Stimulated activated naive CD8-positive, alpha-beta T cell treated with anti-CD3 and anti-CD28 coated beads, Interleukin-15, amount 100 ng/mL, for 72 hours (primary cell): Measurements from ENCODE around the gene BHLHA15.
A peak's percentile ranks its signal among the peaks of the same experiment; 100 is the strongest.

Source experiments
- ATAC-seq: fragments of 150-1000 bp; cut with Tn5 transposase; 2 replicates; pipeline ENCODE4 v1.10.0; 2021; ENCODE audit warnings: mild to moderate bottlenecking, moderate library complexity
- DNase-seq, 2 donors: peaks; one replicate each; pipeline ENCODE4 v3.0.0; 2021 to 2022
- H3K27ac Mint-ChIP-seq, 2 donors: one replicate each; pipeline ENCODE4 v1.8.0; 2022; ENCODE audit warnings: mild to moderate bottlenecking in 2 of 2, mixed read lengths in 2 of 2, moderate library complexity in 2 of 2
- H3K27me3 Mint-ChIP-seq: one replicate; pipeline ENCODE4 v1.8.0; 2022; ENCODE audit warnings: mixed read lengths
- H3K4me1 Mint-ChIP-seq: one replicate; pipeline ENCODE4 v1.8.0; 2022; ENCODE audit warnings: mild to moderate bottlenecking, mixed read lengths
- H3K4me3 Mint-ChIP-seq, 2 donors: one replicate each; pipeline ENCODE4 v1.8.0; 2022; ENCODE audit warnings: mild to moderate bottlenecking in 2 of 2, mixed read lengths in 2 of 2, moderate library complexity in 1 of 2
- H3K9me3 Mint-ChIP-seq, 2 donors: one replicate each; pipeline ENCODE4 v1.8.0; 2022; ENCODE audit warnings: mixed read lengths in 2 of 2

Gene BHLHA15

GRCh38 chr7:98225913-98226614 is 14.8 kb downstream of the BHLHA15 start:
- Mint-ChIP-seq H3K9me3 (no peaks in the 10 kb centered on the region), H3K27ac (peak overlapping the region in 1 of 2 donors; percentile 30), H3K4me1 (peaks cover 5% of the 10 kb centered on the region), H3K27me3 (no peaks in the 10 kb centered on the region), H3K4me3 (no peak overlapping the region)
- DNase-seq (no peak), ATAC-seq (no peak)

DNA sequence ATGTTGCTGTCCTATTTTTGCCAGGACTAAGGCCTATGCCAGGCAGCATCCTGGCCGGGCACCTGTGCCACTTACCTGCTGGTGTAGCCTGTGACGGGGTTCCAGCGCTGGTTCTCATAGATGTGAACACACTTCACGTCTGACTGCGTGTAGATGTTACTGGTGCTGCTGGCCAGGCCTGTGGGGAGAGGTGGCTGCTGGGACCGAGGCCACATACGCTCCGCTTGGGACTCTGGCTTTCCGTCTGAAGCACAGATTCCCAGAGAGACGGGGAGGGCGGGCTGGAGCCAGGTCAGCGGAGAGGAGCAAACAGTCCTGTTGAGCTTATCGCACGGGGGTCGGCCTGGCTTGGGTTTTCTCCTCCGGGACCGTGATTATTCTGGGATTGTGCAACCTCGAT is 16.7 kb downstream of the BHLHA15 start:
- Mint-ChIP-seq H3K4me3 (no peak overlapping the region), H3K27ac (no peak overlapping the region)
- ATAC-seq: no peak

GRCh38 chr7:98228801-98229200 is 17.6 kb downstream of the BHLHA15 start:
- no peaks in the 10 kb centered on the region for H3K9me3 Mint-ChIP-seq
- no peak overlapping the region for H3K27ac Mint-ChIP-seq
- H3K4me3 Mint-ChIP-seq: no peak overlapping the region
- DNase-seq: no peak
- H3K4me1 Mint-ChIP-seq: peaks cover 5% of the 10 kb centered on the region
- ATAC-seq: no peak
- no peaks in the 10 kb centered on the region for H3K27me3 Mint-ChIP-seq

More for the DNA sequence above, 16.7 kb downstream of the BHLHA15 start:
- no peak for DNase-seq
- Mint-ChIP-seq H3K27me3 (no peaks in the 10 kb centered on the region), H3K9me3 (no peaks in the 10 kb centered on the region), H3K4me1 (peaks cover 5% of the 10 kb centered on the region)

GRCh38 chr7:98229441-98229840 is 18.2 kb downstream of the BHLHA15 start:
- Mint-ChIP-seq H3K27me3 (no peaks in the 10 kb centered on the region), H3K4me1 (peaks cover 5% of the 10 kb centered on the region), H3K4me3 (no peak overlapping the region), H3K27ac (no peak overlapping the region), H3K9me3 (no peaks in the 10 kb centered on the region)
- DNase-seq (no peak), ATAC-seq (no peak)

DNA sequence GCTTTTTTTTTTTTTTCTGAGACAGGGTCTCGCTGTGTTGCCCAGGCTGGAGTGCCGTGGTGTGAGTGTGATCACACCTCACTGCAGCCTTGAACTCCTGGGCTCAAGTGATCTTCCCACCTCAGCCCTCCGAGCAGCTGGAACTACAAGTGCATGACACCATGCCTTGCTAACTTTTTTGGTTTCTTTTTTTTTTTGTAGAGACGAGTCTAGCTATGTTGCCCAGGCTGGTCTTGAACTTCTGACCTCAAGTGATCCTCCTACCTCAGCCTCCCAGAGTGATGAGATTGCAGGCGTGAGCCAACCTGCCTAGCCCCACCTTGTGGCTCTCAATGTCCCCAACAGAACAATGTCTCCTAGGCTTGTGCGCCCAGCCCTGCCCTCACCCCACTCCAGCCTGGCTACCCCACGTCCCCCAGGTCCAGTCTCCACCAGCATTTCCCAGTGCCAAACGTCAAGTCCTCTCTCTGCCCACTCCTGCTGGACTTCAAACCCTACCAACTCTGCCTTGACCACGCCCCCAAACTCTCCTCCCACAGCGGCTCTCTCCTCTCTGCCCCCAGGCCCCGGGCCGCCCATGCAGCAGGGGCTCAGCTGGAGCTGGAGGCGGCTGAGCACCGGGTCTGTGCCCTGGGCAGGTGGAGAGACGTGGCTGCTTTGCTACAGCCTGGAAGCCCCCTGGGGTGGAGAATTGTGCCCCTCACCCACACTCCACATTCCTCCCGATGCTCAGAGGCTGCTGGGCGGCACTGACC is 18.9 kb downstream of the BHLHA15 start:
- ATAC-seq: no peak
- DNase-seq: no peak
- peaks cover 5% of the 10 kb centered on the region for H3K4me1 Mint-ChIP-seq
- no peaks in the 10 kb centered on the region for H3K9me3 Mint-ChIP-seq
- no peak overlapping the region for H3K4me3 Mint-ChIP-seq
- H3K27ac Mint-ChIP-seq: peak overlapping the region; percentile 72 to 89
- H3K27me3 Mint-ChIP-seq: no peaks in the 10 kb centered on the region

DNA sequence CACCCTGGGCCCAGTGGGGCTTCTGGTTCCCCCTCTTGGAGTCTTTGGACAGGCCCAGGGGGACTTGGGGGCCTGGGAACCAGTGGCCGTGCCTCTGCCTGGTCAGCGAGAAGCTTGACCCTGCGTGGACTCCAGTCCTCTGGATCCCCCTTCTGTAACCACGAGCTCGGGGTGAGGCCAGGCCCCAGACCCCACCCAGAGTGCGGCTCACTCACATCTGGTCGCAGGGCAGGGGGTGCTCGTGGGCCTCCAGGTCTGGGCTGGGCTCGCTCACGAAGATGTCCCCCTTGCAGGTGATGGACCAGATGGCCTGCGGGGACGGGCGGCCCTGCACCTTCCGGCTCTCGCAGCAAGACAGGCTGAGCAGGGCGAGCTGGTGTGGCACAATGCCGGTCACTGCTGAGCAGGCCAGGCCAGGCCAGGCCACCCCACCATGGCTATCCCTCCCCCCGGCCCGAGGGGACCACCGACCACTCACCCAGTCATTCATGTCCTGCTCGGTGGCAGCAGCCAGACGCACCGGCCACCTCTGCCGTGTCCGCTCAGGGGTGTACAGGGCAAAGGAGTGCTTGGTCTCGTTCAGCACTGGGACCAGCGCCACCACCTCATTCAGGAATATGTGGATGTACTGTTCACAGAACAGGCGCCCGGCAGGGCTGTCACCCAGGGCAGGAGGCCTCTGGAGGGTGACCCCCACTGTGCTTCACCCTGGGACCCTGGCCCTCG is 19.7 kb downstream of the BHLHA15 start:
- H3K9me3 Mint-ChIP-seq: no peaks in the 10 kb centered on the region
- H3K4me3 Mint-ChIP-seq: no peak overlapping the region
- no peak for DNase-seq
- ATAC-seq: peak; percentile 3
- peak overlapping the region in 1 of 2 donors; percentile 67 for H3K27ac Mint-ChIP-seq
- H3K4me1 Mint-ChIP-seq: peaks cover 5% of the 10 kb centered on the region
- H3K27me3 Mint-ChIP-seq: no peaks in the 10 kb centered on the region

DNA sequence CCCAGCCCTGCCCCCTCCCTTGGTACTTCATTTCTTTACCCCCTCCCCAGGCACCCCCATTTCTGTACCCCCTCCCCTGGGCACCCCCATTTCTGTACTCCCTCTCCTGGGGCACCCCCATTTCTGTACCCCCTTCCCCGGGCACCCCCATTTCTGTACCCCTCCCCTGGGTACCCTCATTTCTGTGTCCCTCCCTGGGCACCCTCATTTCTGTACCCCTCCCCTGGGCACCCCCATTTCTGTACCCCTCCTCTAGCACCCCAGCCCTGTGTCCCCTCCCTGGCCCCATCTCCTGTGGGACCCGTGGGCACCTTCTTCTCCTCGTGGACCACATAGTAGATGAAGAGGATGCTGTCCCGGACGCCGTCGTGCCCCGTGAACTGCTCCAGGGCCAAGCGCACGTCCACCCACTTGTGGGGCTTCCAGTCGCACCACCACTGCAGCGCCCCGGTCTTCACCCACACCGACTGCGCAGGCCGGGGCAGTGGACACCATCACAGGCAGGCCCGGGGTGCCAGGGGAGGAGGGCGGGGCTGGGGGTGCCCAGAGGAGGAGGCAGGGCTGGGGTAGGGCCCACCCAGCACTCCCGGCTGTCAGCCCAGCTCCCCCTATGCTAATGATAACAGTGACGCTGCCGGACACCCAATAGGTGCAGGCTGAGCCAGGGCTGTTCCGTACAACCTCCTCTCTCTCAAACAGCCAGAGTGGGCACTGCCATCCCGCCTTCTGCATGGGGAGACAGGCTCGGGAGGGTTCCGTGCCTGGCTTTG is 20.4 kb downstream of the BHLHA15 start:
- Mint-ChIP-seq H3K4me3 (no peak overlapping the region), H3K27ac (no peak overlapping the region), H3K9me3 (no peaks in the 10 kb centered on the region), H3K4me1 (peaks cover 5% of the 10 kb centered on the region), H3K27me3 (no peaks in the 10 kb centered on the region)
- DNase-seq (no peak), ATAC-seq (peak; percentile 68)

DNA sequence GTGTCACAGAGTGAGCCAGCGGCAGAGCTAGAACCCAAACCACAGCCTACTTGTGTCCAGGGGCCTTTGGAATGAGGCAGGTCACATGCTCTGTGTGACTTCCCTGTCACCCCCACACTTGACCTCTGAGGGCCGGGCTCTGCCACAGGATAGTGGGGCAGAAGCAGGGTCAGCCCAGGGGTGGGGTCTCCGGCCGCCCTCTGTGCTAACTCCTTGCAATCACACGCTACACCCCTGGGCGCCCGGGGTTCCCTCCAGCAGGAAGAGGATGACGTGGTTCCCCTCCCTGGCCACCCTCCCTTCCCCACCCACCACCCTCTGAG is 21.0 kb downstream of the BHLHA15 start:
- no peak overlapping the region for H3K4me3 Mint-ChIP-seq
- H3K4me1 Mint-ChIP-seq: peaks cover 5% of the 10 kb centered on the region
- DNase-seq (no peak), ATAC-seq (no peak)
- H3K9me3 Mint-ChIP-seq: no peaks in the 10 kb centered on the region
- H3K27me3 Mint-ChIP-seq: no peaks in the 10 kb centered on the region
- no peak overlapping the region for H3K27ac Mint-ChIP-seq

- H3K9me3 Mint-ChIP-seq: no peaks in the 10 kb centered on the region
- no peak for DNase-seq
- peaks cover 5% of the 10 kb centered on the region for H3K4me1 Mint-ChIP-seq
- no peak overlapping the region for H3K4me3 Mint-ChIP-seq
- H3K27me3 Mint-ChIP-seq: no peaks in the 10 kb centered on the region
- H3K27ac Mint-ChIP-seq: peak overlapping the region in 1 of 2 donors; percentile 52
- no peak for ATAC-seq
Measured at GRCh38 chr7:98232799-98233198, 21.6 kb downstream of the BHLHA15 start.

- no peaks in the 10 kb centered on the region for H3K27me3 Mint-ChIP-seq
- peak overlapping the region in 1 of 2 donors; percentile 52 for H3K27ac Mint-ChIP-seq
Measured at GRCh38 chr7:98233219-98234070, 22.2 kb downstream of the BHLHA15 start.

DNA sequence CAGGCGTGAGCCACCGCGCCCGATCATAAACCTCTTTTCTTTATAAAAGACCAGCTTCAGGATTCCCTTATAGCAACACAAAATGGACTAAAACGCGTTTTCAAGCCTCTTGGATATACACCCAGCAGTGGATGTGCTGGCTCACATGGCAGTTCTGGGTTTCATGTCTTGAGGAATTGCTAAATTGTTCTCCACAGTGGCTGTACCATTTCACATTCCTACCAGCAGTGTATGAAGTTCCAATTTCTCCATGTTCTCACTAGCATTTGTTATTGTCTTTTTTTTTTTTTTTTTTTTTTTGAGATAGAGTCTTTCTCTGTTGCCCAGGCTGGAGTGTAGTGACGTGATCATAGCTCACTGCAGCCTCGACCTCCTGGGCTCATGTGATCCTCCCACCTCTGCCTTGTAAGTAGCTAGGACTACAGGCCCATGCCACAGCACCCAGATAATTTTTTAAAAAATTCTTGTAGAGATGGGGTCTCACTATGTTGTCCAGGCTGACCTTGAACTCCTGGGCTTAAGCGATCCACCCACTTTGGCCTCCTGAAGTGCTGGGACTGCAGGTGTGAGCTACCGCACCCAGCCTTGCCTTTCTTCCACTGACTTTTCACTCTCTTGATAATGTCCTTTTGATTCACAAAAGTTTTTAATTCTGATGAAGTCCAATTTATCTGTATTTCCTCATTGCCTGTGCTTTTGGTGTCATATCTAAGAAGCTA is 23.3 kb downstream of the BHLHA15 start:
- H3K4me1 Mint-ChIP-seq: no peaks in the 10 kb centered on the region
- no peak overlapping the region for H3K4me3 Mint-ChIP-seq
- no peaks in the 10 kb centered on the region for H3K27me3 Mint-ChIP-seq
- no peaks in the 10 kb centered on the region for H3K9me3 Mint-ChIP-seq
- no peak for DNase-seq
- H3K27ac Mint-ChIP-seq: no peak overlapping the region
- ATAC-seq: no peak

More at GRCh38 chr7:98233219-98234070, 22.2 kb downstream of the BHLHA15 start:
- no peaks in the 10 kb centered on the region for H3K9me3 Mint-ChIP-seq
- H3K4me1 Mint-ChIP-seq: no peaks in the 10 kb centered on the region
- H3K4me3 Mint-ChIP-seq: no peak overlapping the region
- ATAC-seq (no peak), DNase-seq (no peak)

GRCh38 chr7:98235901-98236300 is 24.7 kb downstream of the BHLHA15 start:
- no peak for ATAC-seq
- no peak overlapping the region for H3K4me3 Mint-ChIP-seq

GRCh38 chr7:98236355-98237185 is 25.3 kb downstream of the BHLHA15 start:
- H3K27me3 Mint-ChIP-seq: no peaks in the 10 kb centered on the region
- no peaks in the 10 kb centered on the region for H3K9me3 Mint-ChIP-seq
- no peaks in the 10 kb centered on the region for H3K4me1 Mint-ChIP-seq
- ATAC-seq (no peak), DNase-seq (no peak)
- peak overlapping the region in 1 of 2 donors; percentile 74 for H3K27ac Mint-ChIP-seq
- H3K4me3 Mint-ChIP-seq: no peak overlapping the region

More at GRCh38 chr7:98235901-98236300, 24.7 kb downstream of the BHLHA15 start:
- no peaks in the 10 kb centered on the region for H3K4me1 Mint-ChIP-seq
- no peak overlapping the region for H3K27ac Mint-ChIP-seq
- H3K27me3 Mint-ChIP-seq: no peaks in the 10 kb centered on the region
- H3K9me3 Mint-ChIP-seq: no peaks in the 10 kb centered on the region
- no peak for DNase-seq
